Measurements from ENCODE around the gene OR2D3.

DNA sequence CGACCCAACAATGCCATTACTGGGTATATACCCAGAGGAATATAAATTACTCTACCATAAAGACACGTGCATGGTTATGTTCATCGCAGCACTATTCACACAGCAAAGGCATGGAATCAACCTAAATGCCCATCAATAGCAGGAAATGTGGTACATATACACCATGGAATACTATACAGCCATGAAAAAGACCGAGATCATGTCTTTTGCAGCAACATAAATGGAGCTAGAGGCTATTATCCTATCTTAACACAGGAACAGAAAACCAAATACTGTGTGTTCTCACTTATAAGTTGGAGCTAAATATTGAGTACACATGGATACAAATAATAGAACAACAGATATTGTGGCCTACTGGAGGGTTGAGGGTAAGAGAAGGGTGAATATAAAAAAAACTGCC, 32.0 kb upstream of the OR2D3 start:
- TF ChIP-seq POLR2AphosphoS5 (IDR thresholded peaks at IDR 0.05) (no peak), POLR2A (IDR thresholded peaks at IDR 0.05) (no peak), EP300 (IDR thresholded peaks at IDR 0.05) (no peak)
- TF ChIP-seq, protein P1, sequence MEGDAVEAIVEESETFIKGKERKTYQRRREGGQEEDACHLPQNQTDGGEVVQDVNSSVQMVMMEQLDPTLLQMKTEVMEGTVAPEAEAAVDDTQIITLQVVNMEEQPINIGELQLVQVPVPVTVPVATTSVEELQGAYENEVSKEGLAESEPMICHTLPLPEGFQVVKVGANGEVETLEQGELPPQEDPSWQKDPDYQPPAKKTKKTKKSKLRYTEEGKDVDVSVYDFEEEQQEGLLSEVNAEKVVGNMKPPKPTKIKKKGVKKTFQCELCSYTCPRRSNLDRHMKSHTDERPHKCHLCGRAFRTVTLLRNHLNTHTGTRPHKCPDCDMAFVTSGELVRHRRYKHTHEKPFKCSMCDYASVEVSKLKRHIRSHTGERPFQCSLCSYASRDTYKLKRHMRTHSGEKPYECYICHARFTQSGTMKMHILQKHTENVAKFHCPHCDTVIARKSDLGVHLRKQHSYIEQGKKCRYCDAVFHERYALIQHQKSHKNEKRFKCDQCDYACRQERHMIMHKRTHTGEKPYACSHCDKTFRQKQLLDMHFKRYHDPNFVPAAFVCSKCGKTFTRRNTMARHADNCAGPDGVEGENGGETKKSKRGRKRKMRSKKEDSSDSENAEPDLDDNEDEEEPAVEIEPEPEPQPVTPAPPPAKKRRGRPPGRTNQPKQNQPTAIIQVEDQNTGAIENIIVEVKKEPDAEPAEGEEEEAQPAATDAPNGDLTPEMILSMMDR (IDR thresholded peaks at IDR 0.05): no peak
